IPS DF 4.7 (cell line): Measurements from ENCODE around the gene NFIA.
"Not testable (repeated sequence)": the region's sequence is repeated elsewhere in the genome, so short reads cannot be mapped to it uniquely, and the experiment has no call there.

Experiments used
- DNase-seq: peaks from one replicate; pipeline ENCODE4 v3.0.0-alpha.2; 2013; ENCODE audit warnings: low spot score; ENCODE audit errors: extremely low read depth

Gene NFIA

DNA sequence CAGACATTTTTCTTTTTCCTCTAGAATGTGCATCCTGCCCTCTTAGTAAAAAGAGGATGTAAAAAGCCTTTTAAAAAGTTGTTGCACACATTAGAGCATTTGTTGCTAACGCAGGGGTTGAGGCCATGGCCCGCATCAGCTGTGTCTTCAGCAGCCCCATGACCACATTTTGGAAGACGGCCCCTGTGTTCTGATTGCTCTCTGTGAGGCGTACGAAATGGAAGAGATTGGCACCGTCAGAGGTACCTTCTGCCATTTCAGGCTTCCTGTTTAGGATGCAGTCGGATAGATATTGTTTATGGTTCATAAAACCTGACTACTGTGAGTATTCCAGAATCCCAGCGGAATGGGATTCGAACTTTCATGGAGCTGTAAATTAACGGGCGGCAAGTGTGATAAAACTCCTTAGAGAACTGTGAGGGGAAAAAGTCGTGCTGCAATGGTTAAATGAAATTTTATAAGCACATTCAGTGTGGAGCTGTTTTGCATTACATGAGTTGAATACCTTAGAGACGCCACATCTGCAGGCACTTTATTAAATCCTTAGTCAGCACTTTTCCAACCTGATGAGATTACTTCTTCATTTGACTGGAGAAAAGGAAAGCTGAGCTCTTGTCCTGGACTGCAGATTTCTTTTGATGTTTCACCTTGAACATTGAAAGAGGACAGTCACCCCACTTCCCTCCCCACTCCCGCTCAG, 368.7 kb downstream of the NFIA start:
- DNase-seq, result no peak

DNA sequence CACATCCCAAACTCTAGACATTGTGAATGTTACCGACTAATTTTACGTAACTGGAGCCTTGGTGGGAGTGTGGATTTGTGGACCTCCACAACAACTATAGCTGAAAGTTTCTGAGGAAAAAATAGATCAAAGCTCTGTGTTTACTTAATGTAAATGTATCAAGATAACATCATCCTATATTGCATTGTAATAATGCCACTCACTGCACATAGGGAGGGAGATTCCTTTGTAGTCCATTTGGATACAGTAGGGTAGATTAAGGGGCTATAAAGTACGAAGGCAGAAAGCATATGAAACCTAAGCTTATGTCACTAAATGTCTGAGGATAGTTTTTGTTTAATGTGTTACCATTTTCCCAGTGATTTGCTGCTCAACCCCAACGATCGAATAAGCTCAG, 369.2 kb downstream of the NFIA start:
- no peak for DNase-seq

DNA sequence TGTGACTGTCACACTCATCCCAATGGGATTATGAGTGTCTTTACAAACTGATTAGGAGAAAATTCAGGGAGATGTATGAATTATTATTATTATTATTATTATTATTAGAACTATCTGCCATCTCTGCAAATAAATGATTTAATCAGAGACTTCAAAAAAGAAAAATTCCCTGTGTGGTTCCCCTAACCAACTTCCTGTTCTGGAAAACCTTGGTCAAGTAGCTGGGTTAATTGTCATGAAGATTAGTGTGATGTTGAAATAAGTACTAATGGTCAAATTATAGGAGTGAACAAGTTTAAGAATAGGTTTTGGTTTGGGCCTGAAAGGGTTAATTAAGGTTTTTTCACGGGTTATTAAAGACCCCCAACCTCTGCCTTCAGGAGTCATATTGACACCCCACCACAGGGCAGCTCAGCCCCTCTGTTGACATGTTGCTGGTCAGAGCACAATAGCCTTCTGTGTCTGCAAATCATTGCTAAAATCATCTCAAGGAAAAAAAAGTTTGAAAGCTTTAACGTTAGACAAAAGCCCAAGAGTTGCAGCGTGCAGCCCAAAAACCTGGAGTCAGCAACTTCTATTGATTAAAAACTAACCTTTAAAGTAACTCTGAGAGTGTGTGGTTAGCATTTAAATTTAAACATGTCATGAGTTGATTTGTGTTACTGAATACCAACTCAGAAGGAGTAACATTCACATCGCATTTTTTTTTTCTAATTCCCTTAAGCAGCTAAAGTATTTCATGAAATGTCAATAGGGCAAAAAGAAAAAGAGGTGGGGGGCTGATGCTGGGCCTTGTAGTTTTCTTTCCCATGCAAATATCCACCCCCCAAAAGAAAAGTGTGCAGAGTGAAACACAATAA, 370.0 kb downstream of the NFIA start:
- no peak for DNase-seq

DNA sequence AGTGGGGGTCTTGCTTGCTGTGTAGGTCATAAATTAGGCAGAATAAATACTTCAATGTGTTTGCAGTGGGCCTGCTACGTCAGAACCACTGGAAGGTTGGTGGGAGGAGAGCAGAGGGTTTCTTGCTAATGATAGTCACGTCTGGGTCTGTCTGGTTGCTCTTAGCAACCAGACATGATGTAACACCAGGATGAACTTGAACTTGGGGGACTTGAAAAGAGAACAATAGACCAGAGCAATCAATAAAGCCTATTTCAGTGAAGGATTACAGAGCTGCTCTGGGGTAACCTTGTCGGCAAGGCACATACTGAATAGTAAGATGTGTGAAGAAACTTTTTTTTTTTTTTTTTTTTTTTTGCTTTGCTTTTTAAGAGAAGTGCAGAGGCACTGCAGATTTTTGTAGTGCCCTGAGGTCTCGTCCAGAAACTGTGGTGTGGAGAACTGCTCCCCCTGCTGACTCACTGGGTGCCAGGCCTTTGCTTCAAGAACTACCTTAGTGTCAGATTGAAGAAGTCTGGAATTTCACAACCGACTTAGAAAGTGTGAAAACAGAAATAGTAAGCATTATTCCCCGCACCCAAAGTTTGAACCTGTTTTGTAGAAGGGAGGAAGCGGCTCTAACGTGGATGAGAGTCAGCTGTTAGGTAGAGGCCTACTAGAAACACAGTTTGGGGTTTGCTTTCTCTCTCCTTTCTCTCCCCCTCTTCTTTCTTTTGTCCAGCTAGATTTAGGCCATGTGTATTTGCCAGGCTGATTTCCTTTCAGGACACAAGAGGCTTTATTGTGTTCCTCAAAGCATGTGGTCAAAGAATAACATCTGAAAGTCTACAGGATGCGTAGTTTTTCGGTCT, 371.0 kb downstream of the NFIA start:
- peak; percentile 79 for DNase-seq

DNA sequence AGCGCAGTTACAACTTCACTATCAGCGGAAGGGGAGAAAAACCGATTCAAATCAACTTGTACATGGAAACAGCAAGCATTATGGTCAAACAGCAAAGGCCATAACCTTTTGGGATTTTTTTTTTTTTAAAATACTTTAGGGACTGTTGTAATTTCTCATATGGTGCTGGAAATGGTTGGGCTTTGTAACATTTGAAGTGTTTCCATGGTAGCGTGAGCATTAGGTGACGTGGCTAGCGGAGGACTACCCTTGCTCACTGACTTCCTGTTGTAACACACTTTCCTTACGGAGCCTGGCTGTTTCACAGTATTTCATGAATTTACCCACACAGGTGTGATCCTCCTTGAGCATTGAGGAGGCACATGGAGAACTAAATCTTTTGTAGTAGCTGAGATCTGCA, 373.0 kb downstream of the NFIA start:
- DNase-seq, result no peak

DNA sequence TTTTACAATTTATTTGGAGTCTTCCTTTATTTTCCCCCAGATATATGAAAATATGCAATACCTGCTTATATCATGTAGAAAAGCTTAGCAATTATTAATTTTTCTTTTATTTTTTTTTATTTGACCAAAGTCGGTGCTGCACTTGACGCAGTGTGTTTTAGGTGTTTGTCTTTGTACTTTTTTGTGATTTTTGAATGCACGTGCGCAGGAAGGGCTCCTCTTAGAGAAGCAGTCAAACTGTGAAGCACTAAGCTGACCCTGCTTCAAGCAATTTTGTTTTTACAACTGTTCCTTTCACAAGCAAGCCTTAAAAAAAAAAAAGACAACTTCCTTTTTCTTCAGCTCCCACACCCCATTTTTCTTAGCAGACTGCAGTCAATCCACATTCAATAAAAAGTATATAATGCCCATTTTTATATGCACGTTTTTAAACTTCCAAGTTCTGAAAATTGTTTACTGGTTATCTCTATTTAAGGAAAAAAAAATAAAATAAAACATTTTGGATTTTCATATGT, 375.2 kb downstream of the NFIA start:
- no peak for DNase-seq

DNA sequence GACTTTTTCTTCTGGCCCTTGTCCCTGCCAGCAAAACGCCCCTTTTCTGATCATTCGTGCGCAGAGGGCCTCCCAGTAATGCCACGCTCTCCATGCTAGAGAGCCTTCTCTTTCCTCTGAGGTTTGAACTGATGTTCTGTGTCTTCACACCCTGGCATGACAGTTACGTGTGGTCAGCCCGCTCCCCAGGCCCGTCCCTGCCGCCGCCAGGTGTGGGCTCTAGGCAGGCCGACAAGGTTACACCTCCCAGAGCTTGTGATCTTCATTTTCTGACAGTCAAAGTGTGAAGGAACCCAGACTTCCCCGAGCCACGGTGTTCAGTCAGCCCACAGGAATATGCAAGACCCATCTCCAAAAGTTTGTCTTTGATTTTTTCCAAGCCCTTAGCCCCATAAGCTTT, 377.0 kb downstream of the NFIA start:
- no peak for DNase-seq

DNA sequence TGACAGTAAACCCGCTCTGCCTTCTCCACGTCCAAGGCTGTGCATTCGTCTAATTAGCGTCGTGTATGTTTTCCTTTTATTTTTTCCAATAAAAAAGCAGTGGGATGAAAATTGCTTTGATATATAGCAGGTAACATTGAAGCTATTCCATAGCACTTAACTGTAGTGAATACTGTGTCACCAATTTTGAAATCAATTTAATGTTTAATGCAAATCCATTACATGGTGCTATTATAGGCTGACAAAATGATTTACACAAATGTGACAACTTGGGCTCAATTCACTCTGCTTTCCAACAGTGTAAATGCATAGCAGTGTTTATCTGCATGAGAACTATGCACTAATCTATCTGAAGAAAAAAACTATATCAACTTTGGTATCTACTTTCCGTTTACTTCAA, 377.8 kb downstream of the NFIA start:
- no peak for DNase-seq

DNA sequence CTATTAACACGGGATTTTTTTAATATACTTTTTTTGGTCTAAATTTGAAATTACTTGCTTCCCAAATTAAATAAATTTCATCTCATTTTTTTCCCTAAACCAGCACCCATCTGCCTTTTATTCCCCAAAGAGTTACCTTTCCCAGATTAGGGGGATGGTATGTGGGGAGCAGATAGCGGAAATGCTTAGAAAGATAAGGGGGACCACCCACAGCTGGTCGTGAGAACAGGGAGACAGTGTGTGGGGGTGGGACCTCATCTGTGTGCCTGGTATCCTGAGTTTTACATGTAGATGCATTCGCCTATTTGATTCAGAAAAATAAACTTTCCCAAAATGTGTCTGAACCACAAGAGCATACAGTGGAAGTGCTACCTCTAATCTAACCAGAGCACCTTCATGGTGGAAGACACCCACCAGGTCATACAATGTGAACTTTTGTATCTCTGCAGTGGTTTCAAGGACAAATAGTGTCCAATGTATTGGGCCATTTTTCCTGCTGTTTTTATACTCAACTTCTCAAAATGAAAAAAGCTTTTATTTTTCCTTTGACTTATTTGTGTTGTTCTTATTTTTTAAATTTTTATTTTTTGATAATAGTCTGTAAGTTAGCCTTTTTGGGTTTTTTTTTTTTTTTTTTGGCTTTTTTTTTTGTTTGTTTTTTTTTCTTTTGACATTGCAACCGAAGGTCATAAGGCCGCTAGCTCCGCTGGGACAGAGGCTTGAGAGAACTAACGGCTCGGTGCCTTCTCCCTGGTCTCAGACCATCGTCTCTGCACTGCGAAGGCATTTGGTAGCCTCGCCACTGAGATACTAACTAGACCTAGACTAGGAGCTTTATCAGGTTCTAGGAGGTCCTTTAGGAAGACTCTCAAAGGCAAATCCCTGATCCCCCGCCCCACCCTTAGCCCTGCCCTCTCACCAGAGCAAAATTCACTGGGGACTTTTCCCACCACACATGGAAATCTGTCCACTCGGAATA, 379.3 kb downstream of the NFIA start:
- no peak for DNase-seq

DNA sequence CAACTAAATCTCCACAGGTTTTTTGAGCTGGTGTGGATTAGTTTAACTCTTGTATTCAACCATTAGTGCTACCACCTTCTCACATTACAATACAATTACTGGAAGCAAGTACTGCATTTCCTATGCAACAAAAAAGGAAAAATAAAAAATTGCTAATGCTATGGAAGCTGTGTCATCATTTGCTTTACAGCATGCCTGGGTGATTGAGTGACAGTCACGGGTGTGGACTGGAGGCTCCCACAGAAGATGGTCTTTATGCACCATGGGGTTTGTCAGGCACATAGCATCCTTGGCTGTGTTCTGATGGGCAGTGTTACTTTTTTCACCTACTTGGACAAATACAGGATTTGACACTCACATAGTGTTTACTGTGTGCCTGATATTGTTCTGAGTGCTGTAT, 380.3 kb downstream of the NFIA start:
- DNase-seq, result no peak

DNA sequence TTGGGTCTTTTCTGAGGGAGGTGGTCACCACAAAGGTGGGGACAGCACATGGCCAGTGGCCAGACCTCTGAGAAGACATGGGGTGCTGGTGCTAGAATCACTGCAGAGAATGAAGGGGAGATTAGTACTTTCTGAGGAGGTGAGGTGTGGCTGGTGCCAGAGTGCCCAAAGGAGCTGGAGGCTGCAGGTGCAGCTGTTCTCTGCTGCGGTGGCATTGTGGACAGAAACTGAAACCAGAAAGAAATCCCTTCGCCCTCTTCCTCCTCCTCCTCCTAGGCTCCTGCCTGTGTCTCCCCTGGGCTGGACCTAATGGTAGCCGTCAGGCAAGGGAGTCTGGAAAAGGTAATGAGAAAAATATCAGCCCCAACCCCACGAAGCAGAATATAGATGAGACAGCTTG, 380.9 kb downstream of the NFIA start:
- DNase-seq, result no peak

DNA sequence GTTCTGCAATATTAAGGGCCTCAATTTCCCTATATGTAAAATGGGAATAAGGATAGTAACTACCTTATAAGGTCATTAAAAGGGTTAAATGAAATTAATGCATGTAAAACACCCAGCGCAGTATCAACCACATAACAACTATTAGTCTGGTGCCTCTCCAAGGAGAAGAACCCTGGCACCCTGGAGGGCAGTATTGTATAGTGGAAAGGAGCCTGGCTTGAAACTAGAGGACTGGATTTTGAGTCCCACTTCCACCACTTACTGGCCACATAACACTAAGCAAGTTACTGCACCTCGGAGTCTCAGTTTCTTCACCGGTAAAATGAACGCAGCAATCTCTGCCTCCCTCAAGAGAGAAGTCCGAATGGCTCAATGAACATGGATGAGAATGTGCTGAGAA, 385.5 kb downstream of the NFIA start:
- DNase-seq, result not testable (repeated sequence)

DNA sequence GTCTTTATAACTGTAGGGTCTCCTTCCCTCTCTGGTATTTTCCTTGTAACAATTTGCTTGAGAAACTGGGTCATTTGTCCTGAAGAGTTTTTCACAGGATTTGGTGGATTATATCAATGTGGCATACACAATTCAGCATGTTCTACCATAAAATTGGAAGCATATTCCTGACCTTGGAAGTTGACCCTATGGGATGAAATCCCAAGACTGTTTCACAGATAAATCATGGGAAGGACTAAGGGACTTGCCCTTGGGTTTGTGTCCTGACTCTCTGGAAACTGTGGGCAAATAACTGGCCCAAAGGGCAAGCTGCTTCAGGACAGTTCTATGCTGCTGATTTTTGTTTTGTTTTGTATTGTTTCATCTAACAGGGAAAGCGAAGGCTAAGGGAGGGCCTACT, 387.0 kb downstream of the NFIA start:
- DNase-seq, result no peak

DNA sequence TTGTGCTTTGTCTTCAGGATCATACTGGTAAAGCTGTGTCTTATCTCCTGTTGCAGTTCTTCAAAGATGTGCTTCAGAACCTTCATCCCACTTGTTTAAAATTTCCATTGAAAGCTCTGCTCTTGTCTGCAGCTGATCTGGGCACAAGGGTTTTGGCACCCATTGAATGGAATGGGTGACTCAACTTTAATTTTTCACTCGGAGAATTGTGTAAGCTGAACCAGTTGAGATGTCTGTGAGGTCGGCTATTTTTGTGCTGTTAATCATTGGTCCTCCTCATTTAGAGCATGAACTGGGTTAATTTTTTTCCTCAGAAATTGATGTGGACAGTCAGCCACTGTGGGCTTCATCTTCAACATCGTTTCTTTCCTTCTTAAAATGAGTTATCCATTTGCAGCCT, 390.5 kb downstream of the NFIA start:
- no peak for DNase-seq

DNA sequence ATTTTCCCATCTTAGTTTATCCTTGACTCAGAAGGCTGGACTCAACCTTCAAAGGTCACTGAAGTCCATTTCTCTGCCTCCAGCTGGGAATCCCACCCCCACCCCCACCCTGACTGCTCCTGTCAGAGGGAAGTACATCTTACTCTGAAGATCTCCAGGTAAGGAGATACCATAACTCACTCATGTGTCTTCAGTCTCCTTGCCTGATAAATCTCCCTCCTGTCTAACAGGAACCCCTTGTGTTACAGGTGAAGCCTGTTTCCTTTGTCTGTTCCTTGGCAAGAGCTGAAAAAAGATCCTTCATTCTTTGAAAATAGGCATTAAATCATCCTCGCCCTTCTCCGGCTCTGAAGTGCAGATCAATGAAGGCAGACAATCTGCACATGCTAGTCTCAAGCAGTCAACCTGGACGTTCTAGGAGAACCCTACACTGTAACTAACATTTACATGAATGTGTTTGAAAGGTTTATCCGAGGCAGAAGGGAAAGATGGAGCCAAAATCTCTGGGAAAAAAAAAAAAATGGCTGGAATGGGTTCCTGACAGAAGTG, 392.0 kb downstream of the NFIA start:
- DNase-seq, result no peak

DNA sequence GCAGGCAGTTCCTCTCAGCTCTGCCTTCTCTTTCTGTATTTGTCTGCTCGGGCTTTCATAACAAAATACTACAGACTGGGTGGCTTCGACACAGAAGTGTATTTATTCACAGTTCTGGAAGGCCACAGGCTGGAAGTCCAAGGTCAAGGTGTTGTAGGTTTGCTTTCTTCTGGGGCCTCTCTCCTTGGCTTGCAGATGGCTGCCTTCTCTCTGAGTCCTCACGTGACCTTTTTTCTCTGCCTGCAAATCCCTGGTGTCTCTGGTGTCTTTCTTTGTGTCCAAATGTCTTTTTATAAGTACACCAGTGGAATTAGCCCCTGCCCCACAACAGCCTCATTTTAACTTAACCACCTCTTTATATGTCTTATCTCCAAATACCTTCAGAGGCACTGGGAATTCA, 392.6 kb downstream of the NFIA start:
- DNase-seq, result no peak

DNA sequence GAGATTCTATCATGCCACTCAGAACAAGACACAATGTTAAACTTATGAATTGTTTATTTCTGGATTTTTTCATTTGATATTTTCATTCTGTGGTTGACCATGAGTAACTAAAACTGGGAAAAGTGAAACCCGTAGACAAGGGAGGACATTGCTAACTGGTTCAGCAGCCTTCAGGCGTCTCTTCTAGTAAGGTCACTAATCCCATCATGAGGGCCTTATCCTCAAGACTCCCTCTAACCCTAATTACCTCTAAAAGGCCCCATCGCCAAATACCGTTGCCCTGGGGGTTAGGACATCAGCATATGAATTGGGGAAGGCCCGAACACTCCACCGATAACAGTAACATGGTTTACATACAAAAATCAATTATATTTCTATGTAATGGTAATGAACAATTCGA, 394.9 kb downstream of the NFIA start:
- no peak for DNase-seq

DNA sequence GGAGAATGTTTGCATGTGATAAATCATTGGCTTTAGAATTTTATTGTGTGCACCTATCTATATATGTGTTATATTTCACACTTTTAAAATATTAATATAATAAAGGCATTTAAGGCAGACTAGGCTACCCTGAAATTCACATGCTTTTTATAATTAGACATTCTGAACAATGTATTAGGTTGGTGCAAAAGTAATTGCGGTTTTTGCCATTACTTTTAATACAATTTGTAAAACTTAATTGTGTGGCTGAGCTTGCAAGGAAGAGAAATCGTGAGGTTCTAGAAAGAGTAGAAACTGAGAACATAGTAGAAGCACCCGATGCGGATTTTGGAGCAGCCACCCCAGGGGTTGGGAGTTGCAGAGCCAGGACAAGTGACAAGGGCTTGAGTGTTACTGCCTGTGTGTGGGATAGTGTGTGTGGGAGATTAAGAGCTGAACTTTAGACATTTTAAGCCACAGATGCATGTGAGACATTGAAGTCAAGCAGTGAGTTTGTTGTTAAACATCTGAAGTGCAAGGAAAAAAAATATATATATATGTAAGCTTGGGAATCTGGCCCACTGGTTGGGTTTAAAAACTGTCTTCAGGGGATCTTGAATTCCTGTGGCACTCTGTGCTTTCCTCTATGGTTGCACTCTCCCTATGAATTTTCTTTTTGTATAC, 398.0 kb downstream of the NFIA start:
- no peak for DNase-seq

DNA sequence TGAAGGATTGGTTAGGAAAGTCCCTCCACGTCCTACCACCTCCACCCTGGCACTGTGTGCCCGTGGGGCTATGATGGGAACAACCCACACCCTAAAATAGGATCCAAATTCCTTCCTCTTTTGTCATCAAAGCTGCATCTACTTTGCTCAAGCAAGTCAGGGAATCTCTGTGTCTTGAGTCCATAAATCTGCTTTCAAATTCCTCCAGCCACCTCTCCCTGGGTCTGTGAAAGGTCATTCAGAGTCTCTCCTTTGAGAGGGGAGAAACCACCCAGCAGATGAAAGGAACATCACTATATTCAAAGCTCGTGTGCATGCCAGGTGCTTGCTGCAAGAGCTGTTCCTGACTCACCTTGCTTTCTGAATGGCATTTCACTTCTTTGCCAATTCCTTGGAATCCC, 399.0 kb downstream of the NFIA start:
- DNase-seq, result no peak
